A673 (cell line): ENCODE data around the gene ABCB6.

Experiments used
- CTCF ChIP-seq: fragments of 300-800, 200-600 bp; sonication (generic); conservative IDR thresholded peaks from 2 replicates; pipeline ENCODE4 v1.5.1; 2017; ENCODE audit warnings: low read depth, mild to moderate bottlenecking, antibody characterized with exemption, low read length, moderate library complexity, mixed read lengths
- EZH2 ChIP-seq: fragments of 200-600 bp; sonication (generic); IDR thresholded peaks from 2 replicates; pipeline ENCODE4 v1.6.1; 2017; ENCODE audit warnings: borderline replicate concordance, low read depth, mild to moderate bottlenecking, mixed read lengths, antibody characterized with exemption, low read length; ENCODE audit not compliant: poor library complexity, severe bottlenecking

- TF ChIP-seq CTCF = no peak
- no peak for TF ChIP-seq EZH2
These were observed 48.7 kb downstream of the ABCB6 start, which contains the start of gene SLC23A3 for GRCh38 chr2:219169930-219170654.
